Prostate gland (tissue), 2 donors: ENCODE results near the gene RNMT. TPM values are rescaled to one million over a fixed set of nuclear protein-coding genes. Genes with fewer than 3 reads are reported as not detected.
A peak's percentile ranks its signal among the peaks of the same experiment; 100 is the strongest.
"Not testable (repeated sequence)": the region's sequence is repeated elsewhere in the genome, so short reads cannot be mapped to it uniquely, and the experiment has no call there.

Experiments
- DNase-seq: peaks from one replicate; pipeline ENCODE4 v3.0.0-alpha.2; 2019; ENCODE audit warnings: low spot score
- H3K27ac ChIP-seq, 2 donors: fragments of 200-600 bp; sonication (generic); 2 replicates each; pipeline ENCODE4 v1.5.1; 2017 to 2019
- H3K27me3 ChIP-seq: fragments of 200-600 bp; sonication (generic); replicated peaks from 2 replicates; pipeline ENCODE4 v1.5.1; 2019; ENCODE audit not compliant: insufficient read depth
- H3K36me3 ChIP-seq, 2 donors: fragments of 200-600 bp; sonication (generic); 1 replicate in 1 of 2; 2 replicates in 1 of 2; pipeline versions ENCODE4 v1.5.1 to v1.8.1; 2017 to 2019
- H3K4me1 ChIP-seq: fragments of 200-600 bp; sonication (generic); replicated peaks from 2 replicates; pipeline ENCODE4 v1.5.1; 2019
- H3K4me3 ChIP-seq, 2 donors: fragments of 200-600 bp; sonication (generic); 2 replicates each; pipeline ENCODE4 v1.5.1; 2017 to 2019
- H3K9me3 ChIP-seq: fragments of 200-600 bp; sonication (generic); 2 replicates; pipeline ENCODE4 v1.5.1; 2017
- CTCF ChIP-seq, 4 experiments: fragments of 200-600 bp in 2 of 4; fragments of 450-650 bp in 2 of 4; sonication (generic) in 2 of 4; IDR thresholded peaks; 1 replicate in 3 of 4; 2 replicates in 1 of 4; pipeline ENCODE4 v1.5.1; 2016 to 2019; ENCODE audit warnings: antibody characterized with exemption in 4 of 4, mild to moderate bottlenecking in 2 of 4, moderate library complexity in 2 of 4
- POLR2A ChIP-seq: fragments of 450-650 bp; IDR thresholded peaks from one replicate; pipeline ENCODE4 v1.6.1; 2016; ENCODE audit warnings: antibody characterized with exemption, mild to moderate bottlenecking
- POLR2AphosphoS5 ChIP-seq: sonication (generic); formaldehyde crosslinking; IDR thresholded peaks from one replicate; pipeline ENCODE4 v1.6.1; 2017; ENCODE audit warnings: antibody characterized with exemption
- WGBS: methylation state at CpG from one replicate; pipeline ENCODE4 v1.1.5; 2018; 5-methylcytosine and 5-hydroxymethylcytosine counted together
- intact Hi-C: fragments of 100-400 bp; cut with DNase I; formaldehyde crosslinking; loops from one replicate; pipeline ENCODE4 v1.14.2; 2022
- total RNA-seq, 2 donors: library from RNA; depleted of rRNA; stranded (reverse); fragments of >200 nt; gene quantifications; one replicate each; pipeline ENCODE4 v1.1.0, GENCODE V29; 2016

The RNMT gene
- 10 to 100 TPM; 22.4 to 28.9 TPM for total RNA-seq

- DNase-seq, result peak; percentile 95
- Histone ChIP-seq H3K9me3 (no peaks in the 10 kb centered on the region), H3K36me3 (no peaks in the 10 kb centered on the region), H3K27ac (peak within 1 kb of the TSS; percentile 88 to 93), H3K4me1 (no peaks in the 10 kb centered on the region), H3K4me3 (peak within 1 kb of the TSS; percentile 77 to 91), H3K27me3 (no peaks in the 10 kb centered on the region)
- under 1% methylated on average over 47 of the region's 76 CpGs for WGBS
- intact Hi-C loops, result loop anchor here (2.0 to 10.0 kb wide), 4 partner anchors 169 to 509 kb away; partner anchors contain the start of gene LDLRAD4
- TF ChIP-seq CTCF (IDR thresholded peaks at IDR 0.05) (peak in 2 of 4 experiments; percentile 26 to 30), POLR2A (peak; percentile 80), POLR2AphosphoS5 (peak; percentile 99)
These were observed at the start of gene RNMT, which contains the start of gene FAM210A for GRCh38 chr18:13726232-13726971. Gene RNMT (plus strand): TSS chr18:13726673. CDS start chr18:13731518, 4,845 bp downstream. Gene FAM210A (minus strand): TSS chr18:13726558. CDS start chr18:13682077, 44,481 bp downstream.

- H3K4me1 ChIP-seq, H3K36me3 ChIP-seq, H3K4me3 ChIP-seq, H3K27me3 ChIP-seq, intact Hi-C loops, H3K27ac ChIP-seq, DNase-seq, H3K9me3 ChIP-seq: not testable (repeated sequence)
- 95% methylated on average over 13 of the region's 13 CpGs for WGBS
These were observed 49.1 kb upstream of the RNMT start for GRCh38 chr18:13677350-13677749.

DNA sequence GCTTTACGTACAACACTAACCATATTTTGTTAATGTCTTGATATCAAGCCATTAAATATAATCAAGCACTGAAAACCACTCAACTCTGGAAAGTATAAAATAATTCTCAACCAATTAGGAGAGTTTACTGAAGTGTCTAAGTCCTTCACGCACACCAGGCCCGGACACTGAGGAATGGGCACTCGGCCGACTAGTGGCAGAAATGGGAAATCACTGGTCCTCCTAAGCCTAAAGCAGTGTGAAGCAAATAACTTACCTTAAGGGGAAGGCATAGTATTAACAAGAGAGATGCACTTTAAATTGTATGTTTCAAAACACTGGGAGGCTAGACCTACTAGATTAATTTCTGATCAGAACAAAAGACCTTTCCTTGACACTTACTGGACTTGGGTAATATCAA lies 45.9 kb upstream of the RNMT start:
- no peaks in the 10 kb centered on the region for H3K27me3 ChIP-seq
- no peak for DNase-seq
- intact Hi-C loops, result no loop called here
- peak in 1 of 4 experiments; percentile 17 for TF ChIP-seq CTCF (IDR thresholded peaks at IDR 0.05)
- TF ChIP-seq POLR2AphosphoS5, result no peak
- no peaks in the 10 kb centered on the region for H3K36me3 ChIP-seq
- H3K9me3 ChIP-seq, result no peaks in the 10 kb centered on the region
- H3K27ac ChIP-seq, result no peak overlapping the region
- H3K4me1 ChIP-seq, result no peaks in the 10 kb centered on the region
- WGBS, result 73% methylated on average over 5 of the region's 5 CpGs
- H3K4me3 ChIP-seq, result no peak overlapping the region

DNA sequence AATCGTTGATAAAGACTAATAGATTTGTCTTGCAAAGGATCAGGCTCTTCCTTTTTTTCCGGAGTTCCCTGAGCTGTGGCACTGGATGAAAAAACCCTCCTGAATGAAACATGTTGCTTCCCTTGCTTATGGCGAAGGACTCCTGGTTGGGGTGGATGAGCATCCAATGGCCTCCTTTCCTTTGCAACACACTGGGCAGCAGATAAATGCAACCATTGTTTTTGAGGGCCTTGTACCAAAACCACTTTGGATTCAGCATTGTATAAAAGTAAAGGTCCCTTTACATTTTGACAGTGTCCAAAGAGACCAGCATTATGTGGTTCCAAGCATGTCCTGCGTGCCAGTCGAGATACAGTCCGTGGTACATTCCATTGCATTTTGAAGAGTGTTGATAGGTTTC lies 44.8 kb upstream of the RNMT start:
- H3K4me1 ChIP-seq, result no peaks in the 10 kb centered on the region
- no peak overlapping the region for H3K4me3 ChIP-seq
- intact Hi-C loops, result no loop called here
- WGBS, result 97% methylated on average over 6 of the region's 6 CpGs
- no peaks in the 10 kb centered on the region for H3K36me3 ChIP-seq
- H3K9me3 ChIP-seq, result no peaks in the 10 kb centered on the region
- no peaks in the 10 kb centered on the region for H3K27me3 ChIP-seq
- DNase-seq, result no peak
- no peak overlapping the region for H3K27ac ChIP-seq
- TF ChIP-seq CTCF (IDR thresholded peaks at IDR 0.05) (no peak), POLR2AphosphoS5 (no peak), POLR2A (no peak)

DNA sequence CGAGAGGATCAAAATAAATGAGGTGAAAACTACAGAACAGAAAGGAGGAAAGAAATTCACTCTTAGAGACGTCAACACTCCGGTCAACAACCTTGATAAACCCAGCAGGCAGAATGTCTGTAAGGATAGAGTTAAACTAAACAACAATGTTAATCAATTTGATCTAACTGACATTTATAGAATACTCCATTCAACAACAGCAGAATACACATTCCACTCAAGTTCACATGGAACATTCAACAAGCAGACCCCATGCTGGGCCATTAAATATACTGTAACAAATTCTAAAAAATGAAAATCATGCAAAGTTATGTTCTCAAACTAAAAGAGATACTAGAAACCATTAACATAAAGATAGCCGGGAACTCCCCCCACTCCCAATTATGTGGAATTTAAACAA lies 41.9 kb upstream of the RNMT start:
- 78% methylated on average over 4 of the region's 4 CpGs for WGBS
- Histone ChIP-seq H3K27ac (no peak overlapping the region), H3K4me3 (no peak overlapping the region), H3K9me3 (no peaks in the 10 kb centered on the region), H3K4me1 (no peaks in the 10 kb centered on the region), H3K27me3 (no peaks in the 10 kb centered on the region), H3K36me3 (no peaks in the 10 kb centered on the region)
- intact Hi-C loops, result no loop called here
- TF ChIP-seq CTCF (IDR thresholded peaks at IDR 0.05) (no peak), POLR2AphosphoS5 (no peak), POLR2A (no peak)
- DNase-seq, result no peak
